SU-DHL-6 (cell line): ENCODE data around the gene TNFRSF9.

Source experiments
- H2AFZ ChIP-seq: fragments of 200-600 bp; sonication (generic); 2 replicates; pipeline ENCODE4 v1.6.1; 2014; ENCODE audit warnings: low read depth, mild to moderate bottlenecking, moderate library complexity, mixed read lengths, antibody characterized with exemption, low read length; ENCODE audit not compliant: severe bottlenecking
- H3F3A ChIP-seq: fragments of 200-600 bp; shearing (Covaris generic); 2 replicates; pipeline ENCODE4 v1.6.0; 2016; ENCODE audit warnings: antibody characterized with exemption, mild to moderate bottlenecking; ENCODE audit not compliant: insufficient read depth
- H3K27ac ChIP-seq: fragments of 200-600 bp; sonication (generic); 2 replicates; pipeline ENCODE4 v1.5.1; 2016; ENCODE audit warnings: low read depth, mild to moderate bottlenecking, low read length, moderate library complexity, mixed read lengths
- H3K27me3 ChIP-seq: fragments of 200-600 bp; sonication (generic), shearing (Covaris generic); 2 replicates; pipeline ENCODE4 v1.6.0; 2014; ENCODE audit warnings: mild to moderate bottlenecking, low read length
- H3K36me3 ChIP-seq: fragments of 200-600 bp; sonication (generic); 2 replicates; pipeline ENCODE4 v1.6.1; 2014; ENCODE audit warnings: mild to moderate bottlenecking, low read length, mixed read lengths
- H3K4me2 ChIP-seq: fragments of 300-600, 200-600 bp; shearing (Covaris generic), sonication (generic); 2 replicates; pipeline ENCODE4 v1.6.0; 2014; ENCODE audit warnings: low read length, low read depth, mild to moderate bottlenecking; ENCODE audit not compliant: poor library complexity, severe bottlenecking
- H3K4me3 ChIP-seq: fragments of 200-600 bp; sonication (generic); 2 replicates; pipeline ENCODE4 v1.5.1; 2014; ENCODE audit warnings: antibody characterized with exemption, low read length, mild to moderate bottlenecking, mixed read lengths; ENCODE audit not compliant: insufficient read depth, poor library complexity, severe bottlenecking
- H3K79me2 ChIP-seq: fragments of 200-600 bp; sonication (generic); 2 replicates; pipeline ENCODE4 v1.6.1; 2014; ENCODE audit warnings: mild to moderate bottlenecking, low read length, moderate library complexity; ENCODE audit not compliant: insufficient read depth
- H3K9ac ChIP-seq: fragments of 200-600 bp; sonication (generic); 2 replicates; pipeline ENCODE4 v1.7.0; 2014; ENCODE audit warnings: mild to moderate bottlenecking, low read length
- H3K9me2 ChIP-seq: fragments of 200-600 bp; sonication (generic); replicated peaks from 2 replicates; pipeline ENCODE4 v1.6.1; 2014; ENCODE audit warnings: low read length; ENCODE audit not compliant: insufficient read depth
- H3K9me3 ChIP-seq: fragments of 200-600 bp; sonication (generic); 2 replicates; pipeline ENCODE4 v1.6.1; 2014; ENCODE audit warnings: low read length, mixed read lengths; ENCODE audit not compliant: insufficient read depth
- H4K20me1 ChIP-seq: fragments of 200-600 bp; sonication (generic); 2 replicates; pipeline ENCODE4 v1.6.1; 2014; ENCODE audit warnings: low read depth, mild to moderate bottlenecking, antibody characterized with exemption, low read length, moderate library complexity, mixed read lengths
- EZH2phosphoT487 ChIP-seq: fragments of 200-600 bp; sonication (generic), shearing (Covaris generic); conservative IDR thresholded peaks from 2 replicates; pipeline ENCODE4 v1.6.1; 2018; ENCODE audit warnings: mild to moderate bottlenecking, antibody characterized with exemption, low read length, moderate library complexity, mixed read lengths
- TF ChIP-seq, protein P1 (sequence below): fragments of 200-600 bp; sonication (generic); IDR thresholded peaks from one replicate; pipeline ENCODE4 v1.5.1; 2017; ENCODE audit warnings: antibody characterized with exemption, mild to moderate bottlenecking, low read length, moderate library complexity; ENCODE audit not compliant: insufficient read depth, poor library complexity, severe bottlenecking

The TNFRSF9 gene

DNA sequence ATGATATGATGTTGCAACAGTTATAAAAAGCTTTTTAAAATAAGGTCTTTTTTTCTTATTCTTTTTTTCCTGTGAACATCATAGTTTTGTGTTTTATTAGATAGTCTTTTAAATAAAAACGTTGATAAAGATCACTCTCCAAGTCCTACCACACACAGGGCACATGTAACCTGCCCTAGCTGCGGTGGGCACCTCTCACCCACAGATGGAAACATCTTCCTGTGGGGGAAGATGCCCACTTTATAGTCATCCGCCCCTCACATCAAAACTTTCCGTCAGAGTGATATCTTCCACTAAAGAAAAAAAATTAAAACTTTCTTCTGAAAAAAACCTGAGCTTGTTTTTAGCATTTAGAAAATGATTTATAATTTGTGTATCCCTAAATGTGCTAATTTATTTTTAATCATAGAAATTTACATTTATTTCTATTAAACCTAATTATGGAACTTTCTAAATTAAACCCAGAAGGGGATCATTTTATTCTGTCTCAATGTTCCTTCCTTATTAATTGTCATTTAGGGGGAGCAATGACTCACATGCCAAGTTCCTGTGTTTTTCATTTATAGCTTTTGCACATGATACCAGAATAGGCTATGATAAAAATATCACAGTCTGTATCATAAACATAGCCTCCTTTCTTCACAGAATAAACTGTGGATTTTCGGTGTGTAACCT is 24.7 kb downstream of the TNFRSF9 start:
- Histone ChIP-seq H3K27me3 (no peaks in the 10 kb centered on the region), H2AFZ (no peak overlapping the region), H3K9me3 (no peaks in the 10 kb centered on the region), H4K20me1 (no peaks in the 10 kb centered on the region), H3K27ac (no peak overlapping the region), H3K9ac (no peak overlapping the region), H3K4me2 (no peak overlapping the region), H3K4me3 (no peak overlapping the region), H3K36me3 (no peaks in the 10 kb centered on the region), H3F3A (no peaks in the 10 kb centered on the region), H3K9me2 (no peaks in the 10 kb centered on the region), H3K79me2 (no peaks in the 10 kb centered on the region)
- TF ChIP-seq EZH2phosphoT487 = no peak
- TF ChIP-seq, protein P1, sequence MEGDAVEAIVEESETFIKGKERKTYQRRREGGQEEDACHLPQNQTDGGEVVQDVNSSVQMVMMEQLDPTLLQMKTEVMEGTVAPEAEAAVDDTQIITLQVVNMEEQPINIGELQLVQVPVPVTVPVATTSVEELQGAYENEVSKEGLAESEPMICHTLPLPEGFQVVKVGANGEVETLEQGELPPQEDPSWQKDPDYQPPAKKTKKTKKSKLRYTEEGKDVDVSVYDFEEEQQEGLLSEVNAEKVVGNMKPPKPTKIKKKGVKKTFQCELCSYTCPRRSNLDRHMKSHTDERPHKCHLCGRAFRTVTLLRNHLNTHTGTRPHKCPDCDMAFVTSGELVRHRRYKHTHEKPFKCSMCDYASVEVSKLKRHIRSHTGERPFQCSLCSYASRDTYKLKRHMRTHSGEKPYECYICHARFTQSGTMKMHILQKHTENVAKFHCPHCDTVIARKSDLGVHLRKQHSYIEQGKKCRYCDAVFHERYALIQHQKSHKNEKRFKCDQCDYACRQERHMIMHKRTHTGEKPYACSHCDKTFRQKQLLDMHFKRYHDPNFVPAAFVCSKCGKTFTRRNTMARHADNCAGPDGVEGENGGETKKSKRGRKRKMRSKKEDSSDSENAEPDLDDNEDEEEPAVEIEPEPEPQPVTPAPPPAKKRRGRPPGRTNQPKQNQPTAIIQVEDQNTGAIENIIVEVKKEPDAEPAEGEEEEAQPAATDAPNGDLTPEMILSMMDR = no peak

DNA sequence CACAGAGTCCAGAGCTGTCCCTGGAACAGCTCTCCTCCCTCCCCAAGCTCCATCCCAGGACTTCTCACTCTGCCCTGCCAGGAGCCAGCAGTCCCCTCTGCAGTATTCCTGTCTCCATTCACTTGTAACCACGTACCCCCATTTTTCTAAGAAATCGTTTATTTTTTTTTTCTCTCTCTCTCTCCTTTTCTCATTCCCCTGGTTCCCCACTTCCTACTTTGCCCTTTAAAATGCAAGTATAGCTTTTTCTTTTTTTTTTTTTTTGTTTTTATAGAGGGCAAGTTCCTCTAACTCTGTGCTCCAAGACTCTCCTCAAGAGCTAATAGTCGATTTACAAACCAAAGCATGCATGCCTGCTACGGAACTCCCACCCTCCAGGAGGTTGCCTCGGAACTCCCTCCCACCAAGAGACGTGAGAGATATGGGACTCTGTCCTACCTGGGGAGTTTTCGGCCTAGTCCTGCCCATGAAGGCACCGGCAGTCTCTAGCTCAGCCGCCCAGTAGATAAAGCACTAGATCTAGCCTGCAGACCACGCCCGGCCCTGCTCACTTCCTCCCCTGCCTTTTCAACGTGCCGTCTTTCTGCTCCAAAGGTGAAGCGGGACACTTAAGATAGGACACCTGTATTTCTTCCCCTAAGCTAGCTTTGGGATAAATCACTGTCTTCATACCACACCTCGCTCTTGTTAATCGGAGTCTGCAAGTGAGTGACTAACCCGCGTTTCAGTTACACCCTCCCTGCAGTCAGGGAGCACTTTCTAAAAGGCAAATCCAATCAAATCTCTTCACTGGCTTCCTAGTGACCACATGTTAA is 27.7 kb downstream of the TNFRSF9 start:
- Histone ChIP-seq H4K20me1 (no peaks in the 10 kb centered on the region), H3K79me2 (no peaks in the 10 kb centered on the region), H3K4me3 (no peak overlapping the region), H3K9me3 (no peaks in the 10 kb centered on the region), H3K27ac (no peak overlapping the region), H3K9ac (no peak overlapping the region), H2AFZ (no peak overlapping the region), H3F3A (no peaks in the 10 kb centered on the region), H3K36me3 (no peaks in the 10 kb centered on the region), H3K4me2 (no peak overlapping the region), H3K27me3 (no peaks in the 10 kb centered on the region), H3K9me2 (no peaks in the 10 kb centered on the region)
- TF ChIP-seq EZH2phosphoT487 = no peak
- TF ChIP-seq, protein P1 = no peak

DNA sequence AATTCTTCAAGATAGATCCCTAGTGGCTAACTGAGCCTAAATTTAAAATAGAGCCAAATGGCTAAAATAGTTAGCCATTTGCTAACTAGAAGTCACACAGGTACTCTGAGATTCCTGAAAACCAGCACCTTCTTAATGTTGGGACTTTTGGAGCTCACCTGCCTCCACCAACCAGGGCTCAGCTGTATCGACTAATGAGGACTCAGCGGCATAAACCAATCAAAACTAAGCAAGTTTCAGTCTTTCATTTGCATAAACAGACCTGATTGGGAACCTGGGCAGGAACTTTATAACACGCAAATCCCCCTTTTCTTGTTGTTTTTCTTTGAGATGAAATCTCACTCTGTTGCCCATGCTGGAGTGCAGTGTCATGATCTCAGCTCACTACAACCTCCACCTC is 28.5 kb downstream of the TNFRSF9 start:
- no peaks in the 10 kb centered on the region for H4K20me1 ChIP-seq
- no peaks in the 10 kb centered on the region for H3F3A ChIP-seq
- H3K9ac ChIP-seq = no peak overlapping the region
- H3K4me3 ChIP-seq = no peak overlapping the region
- H3K27me3 ChIP-seq = no peaks in the 10 kb centered on the region
- no peaks in the 10 kb centered on the region for H3K79me2 ChIP-seq
- H3K4me2 ChIP-seq = no peak overlapping the region
- no peaks in the 10 kb centered on the region for H3K9me3 ChIP-seq
- no peak overlapping the region for H3K27ac ChIP-seq
- no peaks in the 10 kb centered on the region for H3K36me3 ChIP-seq
- no peak overlapping the region for H2AFZ ChIP-seq
- no peaks in the 10 kb centered on the region for H3K9me2 ChIP-seq
- TF ChIP-seq, protein P1 = no peak
- no peak for TF ChIP-seq EZH2phosphoT487
